ENCODE results near the gene VPS39. TPM values are rescaled to one million over a fixed set of nuclear protein-coding genes. Genes with fewer than 3 reads are reported as not detected.
A peak's percentile ranks its signal among the peaks of the same experiment; 100 is the strongest.

The VPS39 gene
- total RNA-seq, 1 experiment from 2014 or later = 55.2 TPM

DNA sequence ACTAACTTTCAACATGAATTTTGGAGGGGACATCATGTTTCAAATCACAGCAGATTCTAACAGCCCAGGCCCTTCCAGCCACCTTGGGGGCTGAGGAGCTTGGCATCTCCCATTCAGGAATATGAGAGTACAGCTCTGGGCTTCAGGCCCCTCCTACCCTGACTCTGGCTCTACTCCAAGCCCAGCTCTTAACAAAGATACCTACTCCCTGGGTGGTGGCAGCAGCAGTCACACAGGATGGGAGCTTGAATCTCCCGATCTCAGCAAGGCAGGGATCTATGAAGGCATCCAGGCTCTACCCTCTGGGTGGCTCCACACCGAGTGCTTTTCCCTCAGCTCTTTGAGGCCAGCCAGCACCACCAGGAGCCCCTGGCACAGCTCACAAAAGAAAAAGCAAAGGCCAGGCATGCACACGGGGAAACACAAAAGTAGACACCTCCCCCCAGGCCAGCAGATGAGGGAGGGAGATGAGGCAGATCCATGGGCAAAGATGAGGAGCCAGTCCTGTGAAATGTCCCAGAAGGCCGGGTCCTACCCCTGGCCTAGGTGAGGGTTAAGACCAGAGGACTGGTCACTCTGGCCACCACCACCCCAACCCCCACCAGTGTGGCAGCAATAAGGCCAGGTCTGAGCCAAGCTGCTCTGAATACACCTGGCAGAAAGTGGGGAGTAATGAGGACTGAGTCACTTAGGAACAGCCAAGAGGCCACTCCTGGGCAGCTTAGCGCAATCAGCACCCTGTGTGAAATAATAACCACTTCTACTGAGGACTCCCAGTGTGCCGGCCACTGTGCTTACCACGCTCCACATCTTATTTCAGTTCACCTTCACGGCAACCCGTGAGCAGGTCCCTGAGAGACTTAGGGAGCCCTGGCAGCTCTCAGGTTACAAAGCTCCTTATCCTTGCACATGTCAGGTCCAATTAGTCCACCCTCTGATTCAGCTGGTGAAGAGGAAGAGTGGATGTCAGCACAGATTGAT, 76.0 kb downstream of the VPS39 start:
- Histone ChIP-seq H3K9me3 (ENCODE audit: control insufficient read depth, insufficient read depth, low read depth, low read length) (no peaks in the 10 kb centered on the region), H3K4me3 (ENCODE audit: low read depth in 2 of 2, low read length in 2 of 2) (no peak overlapping the region), H3K36me3 (ENCODE audit: control insufficient read depth, insufficient read depth, low read length) (no peaks in the 10 kb centered on the region), H3K27ac (ENCODE audit: low read length) (no peak overlapping the region), H3K27me3 (ENCODE audit: control insufficient read depth, insufficient read depth, low read length) (peaks cover 6% of the 10 kb centered on the region), H3K4me1 (ENCODE audit: control insufficient read depth, insufficient read depth, low read length) (no peaks in the 10 kb centered on the region)
- ChIA-PET POLR2A (interaction anchor here (0.6 kb wide), 1 partner anchor 25 kb away, joined by 4 read pairs; no protein-coding TSS in a partner anchor), CTCF (interaction anchor here (0.5 to 0.7 kb wide), 2 partner anchors 11 to 47 kb away, joined by 4 read pairs; no protein-coding TSS in a partner anchor)
- DNase-seq (ENCODE audit: low read depth, low spot score) (no peak), ATAC-seq (peak; percentile 31; the same call in 1 of the 2 replicates)
- TF ChIP-seq POLR2AphosphoS5 (IDR thresholded peaks at IDR 0.05; ENCODE audit: low read depth, low read length) (no peak), TCF7L2 (IDR thresholded peaks at IDR 0.05; ENCODE audit: low read depth, low read length) (no peak), SIN3A (IDR thresholded peaks at IDR 0.05; ENCODE audit: borderline replicate concordance, insufficient read depth, low read depth, low read length) (no peak)
- TF ChIP-seq, protein P1, sequence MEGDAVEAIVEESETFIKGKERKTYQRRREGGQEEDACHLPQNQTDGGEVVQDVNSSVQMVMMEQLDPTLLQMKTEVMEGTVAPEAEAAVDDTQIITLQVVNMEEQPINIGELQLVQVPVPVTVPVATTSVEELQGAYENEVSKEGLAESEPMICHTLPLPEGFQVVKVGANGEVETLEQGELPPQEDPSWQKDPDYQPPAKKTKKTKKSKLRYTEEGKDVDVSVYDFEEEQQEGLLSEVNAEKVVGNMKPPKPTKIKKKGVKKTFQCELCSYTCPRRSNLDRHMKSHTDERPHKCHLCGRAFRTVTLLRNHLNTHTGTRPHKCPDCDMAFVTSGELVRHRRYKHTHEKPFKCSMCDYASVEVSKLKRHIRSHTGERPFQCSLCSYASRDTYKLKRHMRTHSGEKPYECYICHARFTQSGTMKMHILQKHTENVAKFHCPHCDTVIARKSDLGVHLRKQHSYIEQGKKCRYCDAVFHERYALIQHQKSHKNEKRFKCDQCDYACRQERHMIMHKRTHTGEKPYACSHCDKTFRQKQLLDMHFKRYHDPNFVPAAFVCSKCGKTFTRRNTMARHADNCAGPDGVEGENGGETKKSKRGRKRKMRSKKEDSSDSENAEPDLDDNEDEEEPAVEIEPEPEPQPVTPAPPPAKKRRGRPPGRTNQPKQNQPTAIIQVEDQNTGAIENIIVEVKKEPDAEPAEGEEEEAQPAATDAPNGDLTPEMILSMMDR (IDR thresholded peaks at IDR 0.05) = no peak
- TF ChIP-seq, protein P2, sequence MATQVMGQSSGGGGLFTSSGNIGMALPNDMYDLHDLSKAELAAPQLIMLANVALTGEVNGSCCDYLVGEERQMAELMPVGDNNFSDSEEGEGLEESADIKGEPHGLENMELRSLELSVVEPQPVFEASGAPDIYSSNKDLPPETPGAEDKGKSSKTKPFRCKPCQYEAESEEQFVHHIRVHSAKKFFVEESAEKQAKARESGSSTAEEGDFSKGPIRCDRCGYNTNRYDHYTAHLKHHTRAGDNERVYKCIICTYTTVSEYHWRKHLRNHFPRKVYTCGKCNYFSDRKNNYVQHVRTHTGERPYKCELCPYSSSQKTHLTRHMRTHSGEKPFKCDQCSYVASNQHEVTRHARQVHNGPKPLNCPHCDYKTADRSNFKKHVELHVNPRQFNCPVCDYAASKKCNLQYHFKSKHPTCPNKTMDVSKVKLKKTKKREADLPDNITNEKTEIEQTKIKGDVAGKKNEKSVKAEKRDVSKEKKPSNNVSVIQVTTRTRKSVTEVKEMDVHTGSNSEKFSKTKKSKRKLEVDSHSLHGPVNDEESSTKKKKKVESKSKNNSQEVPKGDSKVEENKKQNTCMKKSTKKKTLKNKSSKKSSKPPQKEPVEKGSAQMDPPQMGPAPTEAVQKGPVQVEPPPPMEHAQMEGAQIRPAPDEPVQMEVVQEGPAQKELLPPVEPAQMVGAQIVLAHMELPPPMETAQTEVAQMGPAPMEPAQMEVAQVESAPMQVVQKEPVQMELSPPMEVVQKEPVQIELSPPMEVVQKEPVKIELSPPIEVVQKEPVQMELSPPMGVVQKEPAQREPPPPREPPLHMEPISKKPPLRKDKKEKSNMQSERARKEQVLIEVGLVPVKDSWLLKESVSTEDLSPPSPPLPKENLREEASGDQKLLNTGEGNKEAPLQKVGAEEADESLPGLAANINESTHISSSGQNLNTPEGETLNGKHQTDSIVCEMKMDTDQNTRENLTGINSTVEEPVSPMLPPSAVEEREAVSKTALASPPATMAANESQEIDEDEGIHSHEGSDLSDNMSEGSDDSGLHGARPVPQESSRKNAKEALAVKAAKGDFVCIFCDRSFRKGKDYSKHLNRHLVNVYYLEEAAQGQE (IDR thresholded peaks at IDR 0.05; ENCODE audit: insufficient read depth in 1 of 2, low read depth in 2 of 2, low read length in 1 of 2) = no peak
- in situ Hi-C loops (cut with HindIII; ENCODE audit: low pct_unique_long_range_greater_than_20kb, low sequenced_read_pairs) (no loop called here), intact Hi-C loops (cut with micrococcal nuclease; ENCODE audit: unreplicated experiment) (no loop called here)
- no TSS peak for BruUV-seq (replicated peaks)

DNA sequence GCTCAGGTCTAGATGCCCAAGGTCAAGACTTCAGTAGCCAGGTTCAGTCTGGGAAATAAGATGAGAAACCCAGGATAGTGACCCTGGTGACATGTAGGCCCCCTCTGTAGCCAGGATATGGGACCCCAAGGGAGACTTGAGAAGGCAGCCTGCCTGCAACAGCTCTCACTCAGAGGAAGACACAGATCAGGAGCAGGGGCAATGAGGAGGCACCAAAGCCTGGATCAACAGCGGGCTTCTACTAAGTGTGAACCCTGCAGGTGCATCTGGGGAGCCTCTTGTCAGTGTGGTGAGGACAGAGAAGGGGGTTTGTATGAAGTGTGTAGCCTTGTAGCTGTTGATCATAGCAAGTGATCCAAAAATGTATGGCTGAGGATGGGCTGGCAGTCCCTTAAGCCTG, 77.1 kb downstream of the VPS39 start:
- Histone ChIP-seq H3K4me1 (ENCODE audit: control insufficient read depth, insufficient read depth, low read length) (no peaks in the 10 kb centered on the region), H3K4me3 (ENCODE audit: low read depth in 2 of 2, low read length in 2 of 2) (no peak overlapping the region), H3K9me3 (ENCODE audit: control insufficient read depth, insufficient read depth, low read depth, low read length) (no peaks in the 10 kb centered on the region), H3K27ac (ENCODE audit: low read length) (no peak overlapping the region), H3K27me3 (ENCODE audit: control insufficient read depth, insufficient read depth, low read length) (peaks cover 6% of the 10 kb centered on the region), H3K36me3 (ENCODE audit: control insufficient read depth, insufficient read depth, low read length) (no peaks in the 10 kb centered on the region)
- BruUV-seq (replicated peaks) = no TSS peak
- TF ChIP-seq POLR2AphosphoS5 (IDR thresholded peaks at IDR 0.05; ENCODE audit: low read depth, low read length) (no peak), SIN3A (IDR thresholded peaks at IDR 0.05; ENCODE audit: borderline replicate concordance, insufficient read depth, low read depth, low read length) (no peak), TCF7L2 (IDR thresholded peaks at IDR 0.05; ENCODE audit: low read depth, low read length) (no peak)
- TF ChIP-seq, protein P1 (IDR thresholded peaks at IDR 0.05) = no peak
- TF ChIP-seq, protein P2 (IDR thresholded peaks at IDR 0.05; ENCODE audit: insufficient read depth in 1 of 2, low read depth in 2 of 2, low read length in 1 of 2) = no peak
- ATAC-seq (no peak), DNase-seq (ENCODE audit: low read depth, low spot score) (no peak)
- in situ Hi-C loops (cut with HindIII; ENCODE audit: low pct_unique_long_range_greater_than_20kb, low sequenced_read_pairs) (no loop called here), intact Hi-C loops (cut with micrococcal nuclease; ENCODE audit: unreplicated experiment) (no loop called here)
- POLR2A ChIA-PET = interaction anchor here (0.6 kb wide), 1 partner anchor 97 kb away, joined by 15 read pairs; no protein-coding TSS in a partner anchor
- CTCF ChIA-PET = no interaction called here

All from Panc1 (cell line).